Dendritic cell treated with granulocyte-macrophage colony-stimulating factor and Interleukin-4, amounts not matched to agents 40 ng/mL and 50 ng/mL, for 4 days (primary cell): Measurements from ENCODE around the gene ADK.

Source experiments
- H3K27ac Mint-ChIP-seq: one replicate; pipeline ENCODE4 v1.8.0; 2022; ENCODE audit warnings: mild to moderate bottlenecking, mixed read lengths
- H3K27me3 Mint-ChIP-seq: one replicate; pipeline ENCODE4 v1.8.0; 2022; ENCODE audit warnings: mild to moderate bottlenecking, mixed read lengths
- H3K36me3 Mint-ChIP-seq: one replicate; pipeline ENCODE4 v1.8.0; 2022; ENCODE audit warnings: low read depth, mixed read lengths
- H3K4me1 Mint-ChIP-seq: one replicate; pipeline ENCODE4 v1.8.0; 2022; ENCODE audit warnings: low read depth, mixed read lengths
- H3K4me3 Mint-ChIP-seq: one replicate; pipeline ENCODE4 v1.8.0; 2022; ENCODE audit warnings: mild to moderate bottlenecking, moderate library complexity, mixed read lengths
- H3K9me3 Mint-ChIP-seq: one replicate; pipeline ENCODE4 v1.8.0; 2022; ENCODE audit warnings: mixed read lengths
- intact Hi-C: fragments of 100-400 bp; cut with micrococcal nuclease; formaldehyde crosslinking; loops from one replicate; pipeline ENCODE4 v1.15.0; 2022

ADK gene

GRCh38 chr10:74246495-74246894, 95.5 kb downstream of the ADK start:
- intact Hi-C loops = no loop called here
- no peaks in the 10 kb centered on the region for H3K4me1 Mint-ChIP-seq
- no peak overlapping the region for H3K4me3 Mint-ChIP-seq
- no peaks in the 10 kb centered on the region for H3K27me3 Mint-ChIP-seq
- peaks cover 10% of the 10 kb centered on the region for H3K36me3 Mint-ChIP-seq
- no peaks in the 10 kb centered on the region for H3K9me3 Mint-ChIP-seq
- H3K27ac Mint-ChIP-seq = no peak overlapping the region

GRCh38 chr10:74249865-74250264, 98.8 kb downstream of the ADK start:
- no peaks in the 10 kb centered on the region for H3K27me3 Mint-ChIP-seq
- H3K27ac Mint-ChIP-seq = no peak overlapping the region
- H3K4me1 Mint-ChIP-seq = peaks cover 12% of the 10 kb centered on the region
- intact Hi-C loops = no loop called here
- no peak overlapping the region for H3K4me3 Mint-ChIP-seq
- no peaks in the 10 kb centered on the region for H3K9me3 Mint-ChIP-seq
- no peaks in the 10 kb centered on the region for H3K36me3 Mint-ChIP-seq

GRCh38 chr10:74255214-74255613, 104.2 kb downstream of the ADK start:
- Mint-ChIP-seq H3K4me3 (no peak overlapping the region), H3K4me1 (peaks cover 29% of the 10 kb centered on the region), H3K9me3 (no peaks in the 10 kb centered on the region), H3K27me3 (no peaks in the 10 kb centered on the region), H3K36me3 (peaks cover 5% of the 10 kb centered on the region), H3K27ac (no peak overlapping the region)
- intact Hi-C loops = no loop called here

GRCh38 chr10:74255888-74256357, 104.9 kb downstream of the ADK start:
- Mint-ChIP-seq H3K9me3 (no peaks in the 10 kb centered on the region), H3K4me1 (peaks cover 29% of the 10 kb centered on the region), H3K27ac (peak overlapping the region; percentile 68), H3K27me3 (no peaks in the 10 kb centered on the region), H3K4me3 (peak overlapping the region; percentile 23), H3K36me3 (peaks cover 10% of the 10 kb centered on the region)
- intact Hi-C loops = no loop called here

GRCh38 chr10:74262856-74263255, 111.8 kb downstream of the ADK start:
- peaks cover 9% of the 10 kb centered on the region for H3K4me1 Mint-ChIP-seq
- no peak overlapping the region for H3K27ac Mint-ChIP-seq
- H3K36me3 Mint-ChIP-seq = peaks cover 10% of the 10 kb centered on the region
- intact Hi-C loops = loop anchor here (10.0 kb wide), 2 partner anchors 562 to 972 kb away; partner anchors contain the start of genes COMTD1 and KAT6B
- no peaks in the 10 kb centered on the region for H3K9me3 Mint-ChIP-seq
- H3K27me3 Mint-ChIP-seq = no peaks in the 10 kb centered on the region
- no peak overlapping the region for H3K4me3 Mint-ChIP-seq

GRCh38 chr10:74263996-74264395, 113.0 kb downstream of the ADK start:
- intact Hi-C loops = loop anchor here (10.0 kb wide), 2 partner anchors 561 to 971 kb away; partner anchors contain the start of genes COMTD1 and KAT6B
- no peak overlapping the region for H3K27ac Mint-ChIP-seq
- H3K4me3 Mint-ChIP-seq = no peak overlapping the region
- no peaks in the 10 kb centered on the region for H3K27me3 Mint-ChIP-seq
- peaks cover 9% of the 10 kb centered on the region for H3K4me1 Mint-ChIP-seq
- H3K9me3 Mint-ChIP-seq = no peaks in the 10 kb centered on the region
- peaks cover 10% of the 10 kb centered on the region for H3K36me3 Mint-ChIP-seq

GRCh38 chr10:74272288-74272687, 121.3 kb downstream of the ADK start:
- no peaks in the 10 kb centered on the region for H3K9me3 Mint-ChIP-seq
- peaks cover 13% of the 10 kb centered on the region for H3K4me1 Mint-ChIP-seq
- no peaks in the 10 kb centered on the region for H3K27me3 Mint-ChIP-seq
- no peak overlapping the region for H3K4me3 Mint-ChIP-seq
- peaks cover 11% of the 10 kb centered on the region for H3K36me3 Mint-ChIP-seq
- intact Hi-C loops = no loop called here
- no peak overlapping the region for H3K27ac Mint-ChIP-seq

- Mint-ChIP-seq H3K9me3 (no peaks in the 10 kb centered on the region), H3K36me3 (peaks cover 15% of the 10 kb centered on the region), H3K4me3 (no peak overlapping the region), H3K27me3 (no peaks in the 10 kb centered on the region), H3K4me1 (peaks cover 13% of the 10 kb centered on the region), H3K27ac (no peak overlapping the region)
- intact Hi-C loops = no loop called here
Measured at GRCh38 chr10:74275755-74276290, 124.8 kb downstream of the ADK start.

GRCh38 chr10:74276416-74276815, 125.4 kb downstream of the ADK start:
- Mint-ChIP-seq H3K27me3 (no peaks in the 10 kb centered on the region), H3K4me3 (no peak overlapping the region), H3K36me3 (peaks cover 15% of the 10 kb centered on the region), H3K4me1 (peaks cover 13% of the 10 kb centered on the region), H3K27ac (no peak overlapping the region), H3K9me3 (no peaks in the 10 kb centered on the region)
- intact Hi-C loops = no loop called here

GRCh38 chr10:74282151-74282847, 131.3 kb downstream of the ADK start:
- Mint-ChIP-seq H3K4me3 (no peak overlapping the region), H3K36me3 (peaks cover 34% of the 10 kb centered on the region), H3K4me1 (peaks cover 9% of the 10 kb centered on the region), H3K27ac (peak overlapping the region; percentile 38), H3K27me3 (no peaks in the 10 kb centered on the region), H3K9me3 (peaks cover 24% of the 10 kb centered on the region)
- intact Hi-C loops = no loop called here

- peaks cover 24% of the 10 kb centered on the region for H3K9me3 Mint-ChIP-seq
- H3K27ac Mint-ChIP-seq = peak overlapping the region; percentile 38
- H3K36me3 Mint-ChIP-seq = peaks cover 34% of the 10 kb centered on the region
- H3K27me3 Mint-ChIP-seq = no peaks in the 10 kb centered on the region
- intact Hi-C loops = no loop called here
- no peak overlapping the region for H3K4me3 Mint-ChIP-seq
- peaks cover 9% of the 10 kb centered on the region for H3K4me1 Mint-ChIP-seq
Measured at GRCh38 chr10:74282848-74283210, 131.8 kb downstream of the ADK start.

GRCh38 chr10:74289188-74289587, 138.2 kb downstream of the ADK start:
- intact Hi-C loops = no loop called here
- H3K36me3 Mint-ChIP-seq = peaks cover 28% of the 10 kb centered on the region
- no peaks in the 10 kb centered on the region for H3K4me1 Mint-ChIP-seq
- no peaks in the 10 kb centered on the region for H3K27me3 Mint-ChIP-seq
- H3K27ac Mint-ChIP-seq = no peak overlapping the region
- no peak overlapping the region for H3K4me3 Mint-ChIP-seq
- H3K9me3 Mint-ChIP-seq = peaks cover 14% of the 10 kb centered on the region

GRCh38 chr10:74289951-74290350, 138.9 kb downstream of the ADK start:
- Mint-ChIP-seq H3K36me3 (peaks cover 20% of the 10 kb centered on the region), H3K27me3 (no peaks in the 10 kb centered on the region), H3K9me3 (peaks cover 7% of the 10 kb centered on the region), H3K4me3 (no peak overlapping the region), H3K27ac (no peak overlapping the region), H3K4me1 (no peaks in the 10 kb centered on the region)
- intact Hi-C loops = no loop called here

GRCh38 chr10:74290708-74291107, 139.7 kb downstream of the ADK start:
- Mint-ChIP-seq H3K9me3 (no peaks in the 10 kb centered on the region), H3K4me1 (no peaks in the 10 kb centered on the region), H3K4me3 (no peak overlapping the region), H3K27me3 (no peaks in the 10 kb centered on the region), H3K36me3 (peaks cover 13% of the 10 kb centered on the region), H3K27ac (no peak overlapping the region)
- intact Hi-C loops = no loop called here
